ENCODE results near the gene CLEC1B. TPM values are rescaled to one million over a fixed set of nuclear protein-coding genes. Genes with fewer than 3 reads are reported as not detected.
"Not testable (repeated sequence)": the region's sequence is repeated elsewhere in the genome, so short reads cannot be mapped to it uniquely, and the experiment has no call there.

CLEC1B gene
- total RNA-seq, 1 donor from 2014 or later, result not detected

GRCh38 chr12:10030446-10030845 lies 31.5 kb upstream of the CLEC1B start, which contains the start of gene CLEC9A:
CLEC9A (plus strand) TSS chr12:10030682; CDS start chr12:10052688, 22,006 bp downstream.
- TF ChIP-seq CTCF (IDR thresholded peaks at IDR 0.05; ENCODE audit: insufficient read depth, low read length, poor library complexity, severe bottlenecking), result no peak
- Histone ChIP-seq H3K27me3 (ENCODE audit: control insufficient read depth, insufficient read depth, low read length) (no peaks in the 10 kb centered on the region), H3K4me3 (ENCODE audit: low read depth, low read length) (no peak within 1 kb of the TSS), H3K36me3 (ENCODE audit: control insufficient read depth, insufficient read depth, low read length) (no peaks in the 10 kb centered on the region)
- no peak for DNase-seq (ENCODE audit: low read depth)

- H3K4me3 ChIP-seq (ENCODE audit: low read depth, low read length), result no peak overlapping the region
- no peaks in the 10 kb centered on the region for H3K36me3 ChIP-seq (ENCODE audit: control insufficient read depth, insufficient read depth, low read length)
- H3K27me3 ChIP-seq (ENCODE audit: control insufficient read depth, insufficient read depth, low read length), result no peaks in the 10 kb centered on the region
- no peak for TF ChIP-seq CTCF (IDR thresholded peaks at IDR 0.05; ENCODE audit: insufficient read depth, low read length, poor library complexity, severe bottlenecking)
- no peak for DNase-seq (ENCODE audit: low read depth)
Observed at GRCh38 chr12:10027721-10028120, 28.8 kb upstream of the CLEC1B start.

- Histone ChIP-seq H3K4me3 (ENCODE audit: low read depth, low read length) (no peak overlapping the region), H3K27me3 (ENCODE audit: control insufficient read depth, insufficient read depth, low read length) (no peaks in the 10 kb centered on the region), H3K36me3 (ENCODE audit: control insufficient read depth, insufficient read depth, low read length) (no peaks in the 10 kb centered on the region)
- TF ChIP-seq CTCF (IDR thresholded peaks at IDR 0.05; ENCODE audit: insufficient read depth, low read length, poor library complexity, severe bottlenecking), result no peak
- no peak for DNase-seq (ENCODE audit: low read depth)
Observed at GRCh38 chr12:10027311-10027710, 28.4 kb upstream of the CLEC1B start.

GRCh38 chr12:10026666-10027065 lies 27.7 kb upstream of the CLEC1B start:
- H3K4me3 ChIP-seq (ENCODE audit: low read depth, low read length); DNase-seq (ENCODE audit: low read depth); H3K27me3 ChIP-seq (ENCODE audit: control insufficient read depth, insufficient read depth, low read length); H3K36me3 ChIP-seq (ENCODE audit: control insufficient read depth, insufficient read depth, low read length): not testable (repeated sequence)

- no peak for DNase-seq (ENCODE audit: low read depth)
- TF ChIP-seq CTCF (IDR thresholded peaks at IDR 0.05; ENCODE audit: insufficient read depth, low read length, poor library complexity, severe bottlenecking), result no peak
- no peaks in the 10 kb centered on the region for H3K27me3 ChIP-seq (ENCODE audit: control insufficient read depth, insufficient read depth, low read length)
- H3K36me3 ChIP-seq (ENCODE audit: control insufficient read depth, insufficient read depth, low read length), result no peaks in the 10 kb centered on the region
- no peak overlapping the region for H3K4me3 ChIP-seq (ENCODE audit: low read depth, low read length)
Observed at GRCh38 chr12:10025236-10025635, 26.3 kb upstream of the CLEC1B start.

GRCh38 chr12:10021342-10021741 lies 22.4 kb upstream of the CLEC1B start:
- no peak for DNase-seq (ENCODE audit: low read depth)
- no peak for TF ChIP-seq CTCF (IDR thresholded peaks at IDR 0.05; ENCODE audit: insufficient read depth, low read length, poor library complexity, severe bottlenecking)
- no peaks in the 10 kb centered on the region for H3K27me3 ChIP-seq (ENCODE audit: control insufficient read depth, insufficient read depth, low read length)
- no peak overlapping the region for H3K4me3 ChIP-seq (ENCODE audit: low read depth, low read length)
- no peaks in the 10 kb centered on the region for H3K36me3 ChIP-seq (ENCODE audit: control insufficient read depth, insufficient read depth, low read length)
